ENCODE results near the gene RRP1.

Gene RRP1

DNA sequence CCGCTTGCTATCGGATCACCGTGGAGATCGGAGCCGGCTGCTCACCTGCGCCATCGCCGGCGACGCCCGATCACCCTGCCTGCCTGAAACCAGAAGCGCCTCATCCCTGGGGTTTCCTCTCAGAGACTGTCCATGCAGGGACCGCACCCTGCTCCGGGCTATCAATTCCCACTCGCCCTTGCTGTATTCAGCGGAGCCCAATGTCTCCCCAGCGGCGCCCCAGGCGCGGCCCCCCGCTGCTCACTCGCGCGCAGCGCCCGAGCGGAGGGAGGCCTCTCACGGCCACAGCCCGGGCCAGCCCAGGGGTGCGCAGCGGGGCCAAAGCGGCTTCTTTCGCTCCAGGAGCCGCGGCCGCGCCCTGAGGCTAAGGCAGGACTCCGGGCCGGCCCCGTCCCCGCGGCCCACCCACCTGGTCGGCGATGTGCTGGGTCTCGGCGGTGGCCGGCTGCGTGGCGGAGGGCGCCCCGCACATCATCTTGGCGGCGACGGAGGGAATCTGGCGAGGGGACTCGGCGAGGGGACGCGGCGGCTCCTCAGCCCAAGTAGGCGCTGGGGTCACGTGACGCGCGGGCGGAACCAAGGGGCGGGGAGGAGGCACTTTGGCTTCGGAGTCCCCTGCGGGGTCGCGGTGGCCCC, 13.5 kb upstream of the RRP1 start, which contains the start of gene CSTB:
Gene CSTB (minus strand): TSS at position 514 of the 636 bp plus-strand sequence. CDS start 39 bp downstream, at position 475.
- H3K4me3 ChIP-seq (ENCODE audit: low read depth, low read length), result peak within 1 kb of the TSS; percentile 79

GRCh38 chr21:43777953-43778352, 11.4 kb upstream of the RRP1 start:
- no peak overlapping the region for H3K4me3 ChIP-seq (ENCODE audit: low read depth, low read length)

- no peak overlapping the region for H3K4me3 ChIP-seq (ENCODE audit: low read depth, low read length)
Measured at GRCh38 chr21:43778469-43779335, 10.7 kb upstream of the RRP1 start.

GRCh38 chr21:43779660-43780059, 9.7 kb upstream of the RRP1 start:
- no peak overlapping the region for H3K4me3 ChIP-seq (ENCODE audit: low read depth, low read length)

DNA sequence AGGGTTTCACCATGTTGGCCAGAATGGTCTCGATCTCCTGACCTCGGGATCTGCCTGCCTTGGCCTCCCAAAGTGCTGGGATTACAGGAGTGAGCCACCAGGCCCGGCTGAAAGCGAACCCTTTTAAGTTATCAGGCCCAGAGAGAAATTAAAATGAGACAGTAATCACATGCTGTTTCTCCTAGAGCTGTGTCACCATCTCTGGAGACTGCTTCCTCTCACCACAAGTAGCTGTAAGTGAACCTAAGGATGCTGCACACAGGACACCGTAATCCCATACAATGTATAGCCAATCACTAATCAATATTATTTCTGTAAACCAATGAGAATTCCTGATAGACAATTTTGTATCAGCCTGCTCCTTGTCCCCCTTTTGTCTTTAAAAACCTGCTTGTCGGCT, 7.5 kb upstream of the RRP1 start:
- no peak overlapping the region for H3K4me3 ChIP-seq (ENCODE audit: low read depth, low read length)

- no peak overlapping the region for H3K4me3 ChIP-seq (ENCODE audit: low read depth, low read length)
Measured at GRCh38 chr21:43782431-43783097, 6.8 kb upstream of the RRP1 start.

DNA sequence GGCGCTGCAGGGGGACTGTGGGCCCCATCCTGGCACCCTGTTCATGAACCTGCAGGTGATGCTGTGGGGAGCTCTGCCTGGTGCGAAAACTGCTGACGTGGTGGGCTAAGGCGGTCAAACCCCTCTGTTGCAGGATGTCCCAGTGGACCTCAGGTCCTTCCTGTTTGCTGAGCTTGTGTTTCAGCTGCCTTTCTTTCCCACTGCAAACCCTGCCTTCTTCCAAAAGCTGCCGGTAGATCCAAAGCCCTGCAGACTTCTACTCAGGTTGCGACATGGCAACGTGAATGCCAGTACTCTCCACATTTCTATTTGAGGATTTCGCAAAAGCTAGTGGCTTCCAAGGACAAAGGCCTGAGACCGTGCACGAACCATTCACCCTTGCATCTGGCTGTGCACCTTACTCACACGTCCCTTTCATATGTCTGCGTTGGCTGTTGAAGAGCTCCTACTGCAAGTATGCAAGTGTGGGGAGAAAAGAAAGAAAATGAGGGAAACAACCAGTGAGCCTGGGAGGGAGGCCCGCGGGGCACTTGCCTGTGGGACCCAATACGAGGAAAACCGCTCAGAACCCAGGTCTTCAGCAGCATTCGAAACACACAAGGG, 6.2 kb upstream of the RRP1 start:
- no peak overlapping the region for H3K4me3 ChIP-seq (ENCODE audit: low read depth, low read length)

- H3K4me3 ChIP-seq (ENCODE audit: low read depth, low read length), result no peak overlapping the region
Measured at GRCh38 chr21:43785134-43785533, 4.2 kb upstream of the RRP1 start.

- no peak overlapping the region for H3K4me3 ChIP-seq (ENCODE audit: low read depth, low read length)
Measured at GRCh38 chr21:43786300-43786806, 3.0 kb upstream of the RRP1 start.

GRCh38 chr21:43786807-43787440, 2.5 kb upstream of the RRP1 start:
- no peak overlapping the region for H3K4me3 ChIP-seq (ENCODE audit: low read depth, low read length)

DNA sequence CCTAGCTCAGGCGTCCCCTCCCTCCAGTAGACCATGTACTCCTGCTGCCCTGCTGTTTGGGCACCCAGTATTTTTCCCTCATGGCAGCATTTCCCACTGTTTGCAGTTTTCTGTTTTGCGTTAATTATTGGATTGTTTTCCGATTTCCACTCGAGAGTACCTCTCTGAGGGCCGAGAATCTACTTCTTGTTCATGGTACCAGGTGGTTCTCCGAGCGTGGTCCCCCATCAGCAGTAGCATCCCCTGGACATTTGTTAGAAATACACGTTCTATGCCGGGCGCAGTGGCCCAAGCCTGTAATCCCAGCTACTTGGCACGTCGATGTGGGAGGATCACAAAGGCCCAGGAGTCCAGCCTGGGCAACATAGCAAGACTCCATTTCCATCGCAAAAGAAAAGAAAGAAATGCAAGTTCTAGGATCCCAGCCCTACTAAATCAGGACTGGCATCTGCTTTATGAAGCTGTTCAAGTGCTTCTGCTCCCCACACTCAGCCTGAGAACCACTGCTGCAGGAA, 690 bp downstream of the RRP1 start:
- peak overlapping the region; percentile 89 for H3K4me3 ChIP-seq (ENCODE audit: low read depth, low read length)

DNA sequence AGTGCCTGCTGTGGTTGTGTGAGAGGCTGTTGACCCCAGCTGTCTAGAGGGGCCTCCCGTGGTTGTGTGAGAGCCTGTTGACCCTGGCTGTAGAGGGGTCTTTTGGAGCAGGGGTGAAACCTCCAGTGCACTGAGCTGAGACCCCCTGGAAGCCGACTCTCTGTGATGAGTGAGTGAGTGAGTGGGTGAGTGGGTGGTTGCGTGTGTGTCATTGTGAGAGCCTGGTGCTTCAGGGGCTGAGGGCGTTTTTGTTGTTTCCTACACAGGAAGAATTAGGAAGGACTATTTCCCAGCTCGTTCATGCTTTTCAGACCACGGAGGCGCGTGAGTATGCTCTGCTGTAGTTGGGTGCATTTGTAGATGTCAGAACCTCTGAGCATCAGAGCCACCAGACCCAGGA, 3.0 kb downstream of the RRP1 start:
- H3K4me3 ChIP-seq (ENCODE audit: low read depth, low read length), result no peak overlapping the region

DNA sequence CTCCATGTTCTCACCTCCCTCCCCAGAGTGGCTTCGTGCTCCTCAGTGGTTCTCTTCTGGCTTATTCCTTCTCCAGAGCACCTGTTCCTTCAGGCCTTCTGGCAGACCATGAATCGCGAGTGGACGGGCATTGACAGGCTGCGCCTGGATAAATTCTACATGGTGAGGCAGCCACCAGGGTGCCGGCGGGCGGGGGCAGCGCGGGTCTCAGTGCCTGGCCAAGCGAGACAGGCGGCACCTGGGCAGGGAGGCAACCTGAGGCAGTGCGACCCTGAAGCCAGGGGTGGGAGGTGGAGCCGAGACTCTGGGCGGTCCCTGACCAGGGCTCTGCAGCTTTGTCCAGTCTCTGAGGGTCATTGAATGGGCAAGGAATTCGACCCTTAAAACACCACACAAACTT, 3.9 kb downstream of the RRP1 start:
- no peak overlapping the region for H3K4me3 ChIP-seq (ENCODE audit: low read depth, low read length)

- no peak overlapping the region for H3K4me3 ChIP-seq (ENCODE audit: low read depth, low read length)
Measured at GRCh38 chr21:43794311-43794710, 4.9 kb downstream of the RRP1 start.

GRCh38 chr21:43794857-43795256, 5.5 kb downstream of the RRP1 start:
- no peak overlapping the region for H3K4me3 ChIP-seq (ENCODE audit: low read depth, low read length)

DNA sequence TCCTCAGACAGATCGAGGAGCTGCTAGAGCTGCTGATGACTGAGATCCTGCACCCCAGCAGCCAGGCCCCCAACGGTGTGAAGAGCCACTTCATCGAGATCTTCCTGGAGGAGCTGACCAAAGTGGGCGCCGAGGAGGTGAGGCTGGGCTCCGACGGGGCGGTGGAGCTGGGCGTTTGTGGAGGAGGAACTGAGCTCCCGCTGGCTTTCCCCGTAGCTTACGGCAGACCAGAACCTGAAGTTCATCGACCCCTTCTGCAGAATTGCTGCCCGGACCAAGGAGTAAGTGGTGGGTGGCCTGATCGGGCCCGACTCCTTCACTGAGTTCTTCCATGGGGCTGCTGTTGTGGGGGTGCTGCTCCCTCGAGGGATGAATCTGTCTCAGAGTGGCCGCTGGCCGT, 8.0 kb downstream of the RRP1 start:
- no peak overlapping the region for H3K4me3 ChIP-seq (ENCODE audit: low read depth, low read length)

- H3K4me3 ChIP-seq (ENCODE audit: low read depth, low read length), result no peak overlapping the region
Measured at GRCh38 chr21:43797925-43798715, 8.7 kb downstream of the RRP1 start.

DNA sequence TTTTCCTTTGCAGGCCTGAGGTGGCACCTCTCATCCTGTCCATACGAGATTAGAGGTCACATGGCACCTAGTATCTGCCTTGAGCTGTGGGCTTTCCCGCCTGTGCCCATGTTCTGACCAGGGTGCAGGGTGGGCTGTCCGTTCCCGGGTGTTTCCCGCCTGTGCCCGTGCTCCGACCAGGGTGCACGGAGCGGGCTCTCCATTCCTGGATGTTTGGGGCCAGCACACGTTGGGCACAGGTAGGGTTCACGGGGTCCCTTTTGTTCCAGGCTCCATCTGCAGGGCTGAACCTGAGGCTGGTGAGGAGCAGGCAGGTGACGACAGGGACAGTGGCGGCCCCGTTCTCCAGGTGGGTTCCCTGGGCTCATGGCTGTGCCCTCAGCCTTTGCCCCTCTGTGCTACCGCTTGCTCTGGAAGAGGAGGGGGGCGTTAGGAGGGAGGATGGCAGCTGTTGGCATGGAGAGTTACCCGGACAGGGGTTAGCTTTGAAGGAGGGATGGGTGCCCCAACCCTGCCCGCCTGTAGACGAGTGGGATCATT, 10.0 kb downstream of the RRP1 start:
- H3K4me3 ChIP-seq (ENCODE audit: low read depth, low read length), result no peak overlapping the region

- no peak overlapping the region for H3K4me3 ChIP-seq (ENCODE audit: low read depth, low read length)
Measured at GRCh38 chr21:43800124-43800523, 10.7 kb downstream of the RRP1 start.

Measured in iPS-11a (cell line).